Fibroblast of villous mesenchyme (primary cell): ENCODE data around the gene GNAT1. TPM values are rescaled to one million over a fixed set of nuclear protein-coding genes. Genes with fewer than 3 reads are reported as not detected.

Source experiments
- DNase-seq: peaks from one replicate; pipeline ENCODE4 v3.0.0-alpha.2; 2010; ENCODE audit warnings: low read depth
- H3K4me3 ChIP-seq: 2 replicates; pipeline ENCODE4 v1.5.1; 2011; ENCODE audit warnings: low read depth, mild to moderate bottlenecking, low read length
- total RNA-seq: library from RNA; depleted of rRNA; stranded (reverse); fragments of >200 nt; gene quantifications from 2 replicates; pipeline ENCODE4 v1.2.3, GENCODE V29; 2012
- TF ChIP-seq, protein P1 (sequence below): IDR thresholded peaks from 2 replicates; pipeline ENCODE4 v1.5.1; 2012; ENCODE audit warnings: low read depth, mild to moderate bottlenecking, low read length; ENCODE audit not compliant: insufficient read depth

GNAT1 gene
- total RNA-seq, 1 donor = not detected

DNA sequence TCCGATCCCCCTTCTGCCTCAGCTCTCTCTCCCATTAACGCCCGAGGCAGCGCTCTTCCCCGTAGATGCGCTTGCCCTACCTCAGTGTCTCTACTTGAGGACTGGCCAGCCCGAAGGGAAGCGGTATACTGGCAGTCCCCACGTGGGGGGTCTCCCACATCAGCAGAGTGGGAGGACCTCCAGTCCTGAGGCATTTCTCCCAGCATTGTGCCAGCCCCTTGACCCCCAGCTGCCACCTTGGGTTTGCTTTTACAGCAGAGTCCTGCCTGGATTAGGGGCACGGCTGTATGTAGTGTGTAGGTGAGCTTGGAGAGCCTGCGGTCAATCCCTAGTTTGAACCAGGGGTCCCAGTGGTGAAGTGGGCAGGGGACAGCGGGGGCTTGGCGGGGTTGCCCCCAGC lies 35.5 kb upstream of the GNAT1 start:
- no peak for DNase-seq
- TF ChIP-seq, protein P1, sequence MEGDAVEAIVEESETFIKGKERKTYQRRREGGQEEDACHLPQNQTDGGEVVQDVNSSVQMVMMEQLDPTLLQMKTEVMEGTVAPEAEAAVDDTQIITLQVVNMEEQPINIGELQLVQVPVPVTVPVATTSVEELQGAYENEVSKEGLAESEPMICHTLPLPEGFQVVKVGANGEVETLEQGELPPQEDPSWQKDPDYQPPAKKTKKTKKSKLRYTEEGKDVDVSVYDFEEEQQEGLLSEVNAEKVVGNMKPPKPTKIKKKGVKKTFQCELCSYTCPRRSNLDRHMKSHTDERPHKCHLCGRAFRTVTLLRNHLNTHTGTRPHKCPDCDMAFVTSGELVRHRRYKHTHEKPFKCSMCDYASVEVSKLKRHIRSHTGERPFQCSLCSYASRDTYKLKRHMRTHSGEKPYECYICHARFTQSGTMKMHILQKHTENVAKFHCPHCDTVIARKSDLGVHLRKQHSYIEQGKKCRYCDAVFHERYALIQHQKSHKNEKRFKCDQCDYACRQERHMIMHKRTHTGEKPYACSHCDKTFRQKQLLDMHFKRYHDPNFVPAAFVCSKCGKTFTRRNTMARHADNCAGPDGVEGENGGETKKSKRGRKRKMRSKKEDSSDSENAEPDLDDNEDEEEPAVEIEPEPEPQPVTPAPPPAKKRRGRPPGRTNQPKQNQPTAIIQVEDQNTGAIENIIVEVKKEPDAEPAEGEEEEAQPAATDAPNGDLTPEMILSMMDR = no peak
- no peak overlapping the region for H3K4me3 ChIP-seq

GRCh38 chr3:50156549-50157493 lies 34.6 kb upstream of the GNAT1 start:
- no peak overlapping the region for H3K4me3 ChIP-seq
- TF ChIP-seq, protein P1 = no peak
- no peak for DNase-seq

DNA sequence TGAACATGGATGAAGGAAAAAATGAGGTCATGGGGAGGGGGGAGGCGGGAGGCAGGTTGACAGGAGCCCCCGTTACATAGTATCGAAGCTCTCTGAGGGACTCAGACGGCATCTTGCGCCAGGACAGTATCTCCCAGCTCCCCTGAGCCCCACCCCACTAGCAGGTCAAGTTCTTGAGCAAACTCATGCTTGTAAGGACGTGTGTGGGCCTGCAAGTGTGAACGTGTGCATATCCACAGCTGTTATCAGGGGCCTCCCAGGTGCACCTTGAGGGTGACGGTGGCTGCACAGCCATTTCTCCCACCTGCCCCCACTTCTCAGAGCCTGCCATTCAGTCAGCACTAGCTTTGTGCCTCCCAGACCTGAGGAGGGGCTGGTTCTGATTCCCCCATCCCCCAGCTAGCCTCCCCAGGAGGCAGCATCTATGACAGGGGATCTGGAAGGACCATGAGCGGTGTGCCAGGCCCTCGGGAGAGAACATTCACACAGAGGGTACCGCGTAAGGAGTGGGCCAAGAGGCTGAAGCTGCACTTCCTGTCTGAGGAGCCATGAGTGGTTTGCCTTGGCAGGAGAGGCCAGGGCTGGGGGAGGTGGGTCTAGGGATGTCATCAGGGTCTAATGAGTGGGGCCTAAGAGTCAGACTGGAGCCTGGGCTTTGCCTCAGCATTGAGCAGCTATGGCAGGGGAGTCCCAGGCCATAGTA lies 33.4 kb upstream of the GNAT1 start:
- no peak overlapping the region for H3K4me3 ChIP-seq
- no peak for DNase-seq
- TF ChIP-seq, protein P1 = no peak

GRCh38 chr3:50158530-50159146 lies 32.8 kb upstream of the GNAT1 start:
- TF ChIP-seq, protein P1 = no peak
- no peak for DNase-seq
- H3K4me3 ChIP-seq = no peak overlapping the region

- no peak for DNase-seq
- TF ChIP-seq, protein P1 = no peak
- H3K4me3 ChIP-seq = no peak overlapping the region
These were observed 30.8 kb upstream of the GNAT1 start for GRCh38 chr3:50160561-50160983.

GRCh38 chr3:50161320-50161719 lies 30.1 kb upstream of the GNAT1 start:
- TF ChIP-seq, protein P1 = no peak
- DNase-seq = no peak
- H3K4me3 ChIP-seq = no peak overlapping the region
